ENCODE measurements around the gene FGGY.

The FGGY gene

DNA sequence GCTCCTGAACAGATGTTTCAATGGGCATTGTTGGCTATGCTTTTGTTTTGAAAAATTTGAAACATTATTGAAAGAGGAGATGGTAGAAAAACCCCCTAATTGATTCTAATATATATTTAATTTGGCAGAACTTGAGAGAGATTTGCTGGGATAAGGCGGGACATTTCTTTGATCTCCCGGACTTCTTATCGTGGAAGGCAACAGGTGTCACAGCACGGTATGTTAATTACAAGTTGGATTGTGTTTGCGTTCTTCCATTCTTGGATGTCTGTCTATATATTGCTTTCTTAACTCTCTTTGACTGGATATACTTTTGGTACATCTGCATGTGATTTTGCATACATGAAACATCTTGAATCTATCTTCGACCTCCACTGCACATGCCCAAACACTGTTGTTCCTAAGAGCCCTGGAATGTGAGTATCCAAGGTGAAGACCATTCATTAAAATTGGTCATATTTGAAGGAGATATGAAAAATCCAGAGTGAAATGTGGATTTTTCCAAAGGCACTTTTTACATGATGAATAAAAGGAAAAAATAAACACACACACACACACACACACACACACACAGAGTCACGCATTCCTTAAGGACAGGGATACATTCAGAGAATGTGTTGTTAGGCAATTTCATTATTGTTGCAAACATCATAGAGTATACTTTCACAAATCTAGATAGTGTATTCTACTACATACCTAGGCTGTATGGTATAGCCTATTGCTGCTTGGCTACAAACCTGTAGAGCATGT is 81.9 kb downstream of the FGGY start:
- TF ChIP-seq, protein P1, sequence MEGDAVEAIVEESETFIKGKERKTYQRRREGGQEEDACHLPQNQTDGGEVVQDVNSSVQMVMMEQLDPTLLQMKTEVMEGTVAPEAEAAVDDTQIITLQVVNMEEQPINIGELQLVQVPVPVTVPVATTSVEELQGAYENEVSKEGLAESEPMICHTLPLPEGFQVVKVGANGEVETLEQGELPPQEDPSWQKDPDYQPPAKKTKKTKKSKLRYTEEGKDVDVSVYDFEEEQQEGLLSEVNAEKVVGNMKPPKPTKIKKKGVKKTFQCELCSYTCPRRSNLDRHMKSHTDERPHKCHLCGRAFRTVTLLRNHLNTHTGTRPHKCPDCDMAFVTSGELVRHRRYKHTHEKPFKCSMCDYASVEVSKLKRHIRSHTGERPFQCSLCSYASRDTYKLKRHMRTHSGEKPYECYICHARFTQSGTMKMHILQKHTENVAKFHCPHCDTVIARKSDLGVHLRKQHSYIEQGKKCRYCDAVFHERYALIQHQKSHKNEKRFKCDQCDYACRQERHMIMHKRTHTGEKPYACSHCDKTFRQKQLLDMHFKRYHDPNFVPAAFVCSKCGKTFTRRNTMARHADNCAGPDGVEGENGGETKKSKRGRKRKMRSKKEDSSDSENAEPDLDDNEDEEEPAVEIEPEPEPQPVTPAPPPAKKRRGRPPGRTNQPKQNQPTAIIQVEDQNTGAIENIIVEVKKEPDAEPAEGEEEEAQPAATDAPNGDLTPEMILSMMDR (IDR thresholded peaks at IDR 0.05; ENCODE audit: insufficient read depth, low read length, poor library complexity, severe bottlenecking): no peak
- Histone ChIP-seq H3K36me3 (ENCODE audit: control insufficient read depth, insufficient read depth, low read length) (no peaks in the 10 kb centered on the region), H3K27me3 (replicated peaks; ENCODE audit: control insufficient read depth, insufficient read depth, low read length) (no peaks in the 10 kb centered on the region), H3K4me3 (replicated peaks; ENCODE audit: low read depth, low read length) (no peak overlapping the region)
- no peak for DNase-seq (ENCODE audit: extremely low read depth, insufficient read length)

DNA sequence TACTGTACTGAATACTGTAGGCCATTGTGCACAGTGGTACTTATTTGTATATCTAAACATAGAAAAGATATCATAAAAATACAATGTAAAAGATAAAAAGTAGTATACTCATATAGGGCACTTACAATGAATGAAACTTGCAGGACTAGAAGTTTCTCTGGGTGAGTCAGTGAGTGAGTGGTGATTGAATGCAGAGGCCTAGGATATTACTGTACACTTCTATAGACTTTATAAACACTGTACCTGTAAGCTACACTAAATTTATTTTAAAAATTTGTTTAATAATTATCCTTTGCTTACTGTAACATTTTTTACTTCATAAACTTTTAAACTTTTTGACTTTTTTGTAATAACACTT is 82.5 kb downstream of the FGGY start:
- H3K4me3 ChIP-seq (replicated peaks; ENCODE audit: low read depth, low read length): no peak overlapping the region
- TF ChIP-seq, protein P1 (IDR thresholded peaks at IDR 0.05; ENCODE audit: insufficient read depth, low read length, poor library complexity, severe bottlenecking): no peak
- no peak for DNase-seq (ENCODE audit: extremely low read depth, insufficient read length)
- H3K36me3 ChIP-seq (ENCODE audit: control insufficient read depth, insufficient read depth, low read length): no peaks in the 10 kb centered on the region
- no peaks in the 10 kb centered on the region for H3K27me3 ChIP-seq (replicated peaks; ENCODE audit: control insufficient read depth, insufficient read depth, low read length)

DNA sequence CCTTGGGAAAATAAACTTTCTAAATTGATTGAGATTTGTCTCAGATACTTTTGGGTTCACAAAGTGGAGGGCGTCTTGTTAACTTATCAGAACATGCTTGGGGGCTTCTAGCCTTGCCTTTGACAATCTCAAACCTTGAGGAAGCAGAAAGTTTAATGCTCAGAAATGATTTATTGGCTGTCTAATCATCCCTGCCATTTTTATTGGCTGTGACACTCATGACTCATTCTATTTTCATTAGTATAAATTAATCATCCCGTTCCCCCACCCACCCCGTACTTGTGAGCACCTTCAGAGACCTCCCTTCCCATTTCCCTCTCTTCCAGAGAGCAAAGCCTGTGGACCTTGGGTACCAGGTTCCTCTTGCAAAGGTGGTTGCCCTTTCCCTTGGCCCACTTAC is 87.1 kb downstream of the FGGY start:
- Histone ChIP-seq H3K4me3 (replicated peaks; ENCODE audit: low read depth, low read length) (no peak overlapping the region), H3K36me3 (ENCODE audit: control insufficient read depth, insufficient read depth, low read length) (no peaks in the 10 kb centered on the region), H3K27me3 (replicated peaks; ENCODE audit: control insufficient read depth, insufficient read depth, low read length) (no peaks in the 10 kb centered on the region)
- DNase-seq (ENCODE audit: extremely low read depth, insufficient read length): no peak
- TF ChIP-seq, protein P1 (IDR thresholded peaks at IDR 0.05; ENCODE audit: insufficient read depth, low read length, poor library complexity, severe bottlenecking): no peak

DNA sequence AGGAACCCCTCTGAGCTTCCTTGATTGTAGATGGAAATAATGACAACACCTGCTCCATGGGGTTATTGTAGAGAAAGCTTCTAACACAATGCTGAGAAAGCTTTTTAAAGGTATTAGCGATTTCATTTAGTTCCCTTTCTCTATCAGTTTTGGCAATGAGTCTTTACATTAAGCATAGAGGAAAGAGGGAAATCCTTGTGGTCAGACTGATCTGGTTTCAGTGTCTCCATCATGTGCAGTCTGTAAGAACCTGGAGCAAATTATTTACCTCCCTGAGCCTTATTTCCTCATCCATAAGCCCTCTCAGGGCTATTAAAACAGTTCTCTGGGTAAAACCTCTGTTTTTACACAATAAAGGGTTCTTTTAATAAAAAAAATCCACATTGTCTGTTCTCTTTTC is 87.5 kb downstream of the FGGY start:
- no peak for DNase-seq (ENCODE audit: extremely low read depth, insufficient read length)
- TF ChIP-seq, protein P1 (IDR thresholded peaks at IDR 0.05; ENCODE audit: insufficient read depth, low read length, poor library complexity, severe bottlenecking): no peak
- H3K4me3 ChIP-seq (replicated peaks; ENCODE audit: low read depth, low read length): no peak overlapping the region

DNA sequence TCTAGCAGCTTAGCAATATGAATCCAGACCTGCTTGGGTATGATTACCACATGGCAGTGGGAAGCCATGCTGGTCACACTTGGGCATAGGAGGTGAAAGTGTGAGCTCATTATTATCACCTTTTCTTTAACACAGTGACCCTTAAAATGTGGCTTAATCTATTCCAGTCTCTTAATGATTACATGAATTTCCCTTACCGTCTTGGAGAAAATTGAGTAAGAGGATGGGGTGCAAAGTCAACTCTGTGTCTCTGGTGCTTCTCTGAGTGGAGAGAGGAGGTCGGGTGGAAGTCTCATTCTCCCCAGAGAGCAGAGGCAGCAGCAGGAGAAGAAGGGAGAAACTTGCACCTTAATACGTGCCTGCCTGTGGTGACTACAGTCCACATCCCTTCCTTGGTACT is 91.3 kb downstream of the FGGY start:
- Histone ChIP-seq H3K36me3 (ENCODE audit: control insufficient read depth, insufficient read depth, low read length) (no peaks in the 10 kb centered on the region), H3K27me3 (replicated peaks; ENCODE audit: control insufficient read depth, insufficient read depth, low read length) (no peaks in the 10 kb centered on the region), H3K4me3 (replicated peaks; ENCODE audit: low read depth, low read length) (no peak overlapping the region)
- DNase-seq (ENCODE audit: extremely low read depth, insufficient read length): no peak
- TF ChIP-seq, protein P1 (IDR thresholded peaks at IDR 0.05; ENCODE audit: insufficient read depth, low read length, poor library complexity, severe bottlenecking): no peak

More for the DNA sequence above, 87.5 kb downstream of the FGGY start:
- Histone ChIP-seq H3K36me3 (ENCODE audit: control insufficient read depth, insufficient read depth, low read length) (no peaks in the 10 kb centered on the region), H3K27me3 (replicated peaks; ENCODE audit: control insufficient read depth, insufficient read depth, low read length) (no peaks in the 10 kb centered on the region)

DNA sequence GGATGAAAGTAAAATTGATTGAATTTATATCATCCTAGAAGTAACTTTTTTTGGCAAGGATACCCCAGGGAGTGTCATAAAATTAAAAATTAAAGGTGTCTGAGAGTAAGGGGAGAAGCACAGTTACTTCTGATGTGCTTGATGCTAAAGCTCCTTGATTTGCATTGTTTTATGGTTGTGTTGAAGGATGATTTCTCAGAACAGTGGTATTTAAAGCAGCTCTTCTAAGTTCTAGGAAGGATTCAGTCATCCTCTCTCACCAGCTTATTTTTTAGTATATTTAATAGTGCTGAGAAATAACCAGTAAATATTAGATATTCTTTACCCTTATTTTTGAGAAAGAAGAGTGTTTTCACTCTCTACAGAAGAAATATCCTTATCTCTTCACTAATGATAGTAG is 93.0 kb downstream of the FGGY start:
- H3K4me3 ChIP-seq (replicated peaks; ENCODE audit: low read depth, low read length): no peak overlapping the region
- H3K36me3 ChIP-seq (ENCODE audit: control insufficient read depth, insufficient read depth, low read length): no peaks in the 10 kb centered on the region
- TF ChIP-seq, protein P1 (IDR thresholded peaks at IDR 0.05; ENCODE audit: insufficient read depth, low read length, poor library complexity, severe bottlenecking): no peak
- H3K27me3 ChIP-seq (replicated peaks; ENCODE audit: control insufficient read depth, insufficient read depth, low read length): no peaks in the 10 kb centered on the region
- DNase-seq (ENCODE audit: extremely low read depth, insufficient read length): no peak

All from GM06990 (cell line).